ENCODE results near the gene AGFG2.

The AGFG2 gene

GRCh38 chr7:100586266-100587025 is 47.4 kb downstream of the AGFG2 start, which contains the start of gene FBXO24:
Gene FBXO24 (plus strand): TSS chr7:100586328. CDS start chr7:100586626, 298 bp downstream.
- peak; percentile 100 for DNase-seq

GRCh38 chr7:100588438-100588837 is 49.4 kb downstream of the AGFG2 start:
- DNase-seq, result peak; percentile 42

- DNase-seq, result no peak
Measured at GRCh38 chr7:100589341-100589947, 50.4 kb downstream of the AGFG2 start.

- peak; percentile 35 for DNase-seq
Measured at GRCh38 chr7:100590077-100590737, 51.2 kb downstream of the AGFG2 start.

- DNase-seq, result no peak
Measured at GRCh38 chr7:100591596-100591995, 52.6 kb downstream of the AGFG2 start.

- DNase-seq, result no peak
Measured at GRCh38 chr7:100595188-100595587, 56.2 kb downstream of the AGFG2 start.

GRCh38 chr7:100598425-100598824 is 59.4 kb downstream of the AGFG2 start:
- no peak for DNase-seq

GRCh38 chr7:100599911-100600729 is 61.1 kb downstream of the AGFG2 start:
- DNase-seq, result no peak

GRCh38 chr7:100600730-100601038 is 61.7 kb downstream of the AGFG2 start:
- DNase-seq, result no peak

- DNase-seq, result peak; percentile 96
Measured at GRCh38 chr7:100602889-100603725, 64.1 kb downstream of the AGFG2 start.

GRCh38 chr7:100603726-100604027 is 64.7 kb downstream of the AGFG2 start:
- DNase-seq, result peak; percentile 52

GRCh38 chr7:100604028-100604975 is 65.3 kb downstream of the AGFG2 start:
- DNase-seq, result peak; percentile 87

GRCh38 chr7:100604976-100605911 is 66.2 kb downstream of the AGFG2 start:
- DNase-seq, result no peak

- no peak for DNase-seq
Measured at GRCh38 chr7:100606313-100606712, 67.3 kb downstream of the AGFG2 start.

- DNase-seq, result no peak
Measured at GRCh38 chr7:100607111-100607510, 68.1 kb downstream of the AGFG2 start.

- DNase-seq, result no peak
Measured at GRCh38 chr7:100609958-100610357, 71.0 kb downstream of the AGFG2 start.

GRCh38 chr7:100611983-100612729 is 73.2 kb downstream of the AGFG2 start, which contains the start of gene MOSPD3:
Gene MOSPD3 (plus strand): TSS chr7:100612540. CDS start chr7:100612792, 252 bp downstream.
- DNase-seq, result peak; percentile 99

GRCh38 chr7:100612730-100613390 is 73.9 kb downstream of the AGFG2 start:
- no peak for DNase-seq

Measured in fibroblast of skin of scalp (primary cell).